Naive B cell (primary cell): Measurements from ENCODE around the gene GCFC2. TPM values are rescaled to one million over a fixed set of nuclear protein-coding genes. Genes with fewer than 3 reads are reported as not detected.

Experiments used
- ATAC-seq, 2 donors: fragments of 150-1000 bp; cut with Tn5 transposase; 2 replicates each; pipeline ENCODE4 v1.10.0; 2021; ENCODE audit warnings: low read depth in 2 of 2, mild to moderate bottlenecking in 2 of 2, moderate library complexity in 2 of 2
- DNase-seq: peaks from one replicate; pipeline ENCODE4 v3.0.0; 2022
- H3K27ac Mint-ChIP-seq, 6 donors: one replicate each; pipeline ENCODE4 v1.8.0; 2020 to 2022; ENCODE audit warnings: mild to moderate bottlenecking in 6 of 6, mixed read lengths in 6 of 6, moderate library complexity in 5 of 6, inconsistent platforms in 2 of 6
- H3K27me3 Mint-ChIP-seq, 3 donors: one replicate each; pipeline ENCODE4 v1.8.0; 2021 to 2022; ENCODE audit warnings: mixed read lengths in 3 of 3, mild to moderate bottlenecking in 1 of 3
- H3K36me3 Mint-ChIP-seq, 2 donors: one replicate each; pipeline ENCODE4 v1.8.0; 2020 to 2022; ENCODE audit warnings: mixed read lengths in 2 of 2, inconsistent platforms in 1 of 2, mild to moderate bottlenecking in 1 of 2
- H3K4me1 Mint-ChIP-seq, 3 donors: one replicate each; pipeline ENCODE4 v1.8.0; 2020 to 2022; ENCODE audit warnings: mixed read lengths in 3 of 3, inconsistent platforms in 1 of 3, mild to moderate bottlenecking in 1 of 3, moderate library complexity in 1 of 3
- H3K4me3 Mint-ChIP-seq, 8 donors: one replicate each; pipeline ENCODE4 v1.8.0; 2020 to 2022; ENCODE audit warnings: mild to moderate bottlenecking in 8 of 8, mixed read lengths in 8 of 8, moderate library complexity in 8 of 8, inconsistent platforms in 2 of 8
- H3K9me3 Mint-ChIP-seq, 7 donors: one replicate each; pipeline ENCODE4 v1.8.0; 2020 to 2022; ENCODE audit warnings: mixed read lengths in 7 of 7, mild to moderate bottlenecking in 5 of 7, inconsistent platforms in 2 of 7, moderate library complexity in 1 of 7
- polyA plus RNA-seq, 6 donors: library from polyadenylated mRNA; unstranded; fragments of 300-500 nt; fragmentation: Illumina TruSeq; gene quantifications; one replicate each; pipeline ENCODE4 v1.2.3, GENCODE V29; 2021; ENCODE audit warnings: low read depth in 6 of 6

Gene GCFC2
- polyA plus RNA-seq, 6 donors from 2014 or later: 24.6 to 37.0 (median 29.9) TPM

DNA sequence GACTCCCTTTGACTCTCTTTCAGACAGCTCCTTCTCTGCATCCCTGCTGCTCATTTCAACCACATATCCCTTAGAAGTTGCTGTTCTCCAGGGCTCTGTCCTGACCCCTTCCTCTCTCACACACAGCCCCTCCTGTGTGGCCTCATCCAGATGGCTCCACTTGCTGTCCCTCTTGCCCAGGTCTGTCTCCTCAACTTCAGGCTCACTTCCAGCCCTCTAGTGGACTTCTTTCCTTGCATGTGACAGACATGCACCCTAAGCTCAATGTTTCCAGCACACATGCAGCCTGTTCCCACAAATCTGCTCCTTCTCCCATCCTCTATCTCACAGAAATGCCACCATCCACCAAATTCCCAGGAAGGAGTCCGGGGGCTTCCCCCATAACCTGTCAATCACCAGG lies 73.1 kb downstream of the GCFC2 start:
- peak overlapping the region in 2 of 6 donors; percentile 27 to 73 for H3K27ac Mint-ChIP-seq
- H3K4me3 Mint-ChIP-seq: no peak overlapping the region
- H3K9me3 Mint-ChIP-seq: peaks cover 0 to under 1% (median 0%) of the 10 kb centered on the region in 7 donors
- H3K27me3 Mint-ChIP-seq: peaks cover 22 to 35% (median 34%) of the 10 kb centered on the region in 3 donors
- DNase-seq: no peak
- H3K4me1 Mint-ChIP-seq: no peaks in the 10 kb centered on the region
- H3K36me3 Mint-ChIP-seq: no peaks in the 10 kb centered on the region
- no peak for ATAC-seq

- peaks cover 0 to 4% of the 10 kb centered on the region in 2 donors for H3K36me3 Mint-ChIP-seq
- H3K27me3 Mint-ChIP-seq: peaks cover 42 to 58% (median 58%) of the 10 kb centered on the region in 3 donors
- peaks cover 0 to 1% (median 0%) of the 10 kb centered on the region in 7 donors for H3K9me3 Mint-ChIP-seq
- H3K4me1 Mint-ChIP-seq: no peaks in the 10 kb centered on the region
- ATAC-seq (no peak), DNase-seq (no peak)
- no peak overlapping the region for H3K27ac Mint-ChIP-seq
- H3K4me3 Mint-ChIP-seq: no peak overlapping the region
These were observed 75.8 kb downstream of the GCFC2 start for GRCh38 chr2:75634945-75635344.

- Mint-ChIP-seq H3K4me3 (no peak overlapping the region), H3K9me3 (peaks cover 0 to 1% (median 0%) of the 10 kb centered on the region in 7 donors), H3K36me3 (peaks cover 0 to 4% of the 10 kb centered on the region in 2 donors), H3K27me3 (peaks cover 43 to 57% (median 55%) of the 10 kb centered on the region in 3 donors), H3K4me1 (no peaks in the 10 kb centered on the region), H3K27ac (no peak overlapping the region)
- DNase-seq (no peak), ATAC-seq (no peak)
These were observed 77.1 kb downstream of the GCFC2 start for GRCh38 chr2:75633620-75634019.

DNA sequence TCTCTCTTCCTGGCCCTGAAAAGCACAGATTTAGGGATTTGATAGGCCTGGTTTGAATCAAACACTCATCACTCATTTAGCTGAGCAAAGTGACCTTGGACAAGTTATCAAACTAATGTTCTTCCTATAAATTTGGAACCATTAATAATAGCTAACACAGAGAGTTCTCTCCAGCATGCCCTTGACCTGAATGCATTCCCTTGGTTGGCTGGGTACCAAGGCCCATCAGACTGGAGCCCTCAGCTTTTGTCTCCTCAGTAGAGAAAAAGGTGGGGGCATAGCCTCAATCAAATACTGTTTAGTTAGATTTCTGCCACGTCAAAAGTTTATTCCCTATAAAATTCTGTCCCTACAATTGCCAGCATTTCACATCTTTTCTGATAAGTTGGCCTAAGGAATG lies 77.9 kb downstream of the GCFC2 start:
- Mint-ChIP-seq H3K36me3 (peaks cover 0 to 4% of the 10 kb centered on the region in 2 donors), H3K27me3 (peaks cover 44 to 51% (median 47%) of the 10 kb centered on the region in 3 donors), H3K4me3 (no peak overlapping the region), H3K27ac (no peak overlapping the region), H3K4me1 (no peaks in the 10 kb centered on the region), H3K9me3 (peaks cover 0 to 1% (median 0%) of the 10 kb centered on the region in 7 donors)
- DNase-seq (no peak), ATAC-seq (no peak)

DNA sequence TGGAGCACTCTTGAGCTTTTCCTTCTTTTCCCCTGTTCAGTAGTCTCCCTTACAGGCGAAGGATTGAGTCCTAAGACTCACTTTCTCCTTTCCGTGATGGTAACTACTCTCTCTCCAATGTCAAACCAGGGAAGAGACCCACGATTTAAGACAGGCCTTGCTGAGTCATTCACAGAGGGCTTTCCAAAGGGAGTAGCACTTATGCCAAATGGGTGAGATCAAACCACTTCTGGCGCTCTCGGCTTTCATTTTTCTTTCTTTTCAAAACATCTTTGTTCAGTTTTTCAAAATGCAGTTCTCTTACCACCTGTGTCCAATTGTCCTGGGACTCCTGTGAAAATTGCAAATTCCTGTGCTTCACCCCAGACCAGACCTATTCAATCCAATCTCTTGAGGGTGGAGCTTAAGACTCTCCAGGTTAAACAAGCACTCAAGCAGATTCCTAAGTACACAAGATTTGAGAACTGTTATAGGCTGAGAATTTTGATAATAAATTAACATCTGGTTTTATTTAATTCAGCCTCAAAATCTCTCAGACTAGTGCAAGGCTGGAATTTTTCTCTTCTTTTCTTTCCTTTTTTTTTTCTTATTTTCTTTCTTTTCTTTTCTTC lies 78.5 kb downstream of the GCFC2 start:
- Mint-ChIP-seq H3K4me1 (no peaks in the 10 kb centered on the region), H3K4me3 (no peak overlapping the region), H3K36me3 (peaks cover 0 to 4% of the 10 kb centered on the region in 2 donors), H3K27ac (no peak overlapping the region), H3K9me3 (peaks cover 0 to 1% (median 0%) of the 10 kb centered on the region in 7 donors), H3K27me3 (peaks cover 38 to 45% (median 41%) of the 10 kb centered on the region in 3 donors)
- ATAC-seq (no peak), DNase-seq (no peak)

DNA sequence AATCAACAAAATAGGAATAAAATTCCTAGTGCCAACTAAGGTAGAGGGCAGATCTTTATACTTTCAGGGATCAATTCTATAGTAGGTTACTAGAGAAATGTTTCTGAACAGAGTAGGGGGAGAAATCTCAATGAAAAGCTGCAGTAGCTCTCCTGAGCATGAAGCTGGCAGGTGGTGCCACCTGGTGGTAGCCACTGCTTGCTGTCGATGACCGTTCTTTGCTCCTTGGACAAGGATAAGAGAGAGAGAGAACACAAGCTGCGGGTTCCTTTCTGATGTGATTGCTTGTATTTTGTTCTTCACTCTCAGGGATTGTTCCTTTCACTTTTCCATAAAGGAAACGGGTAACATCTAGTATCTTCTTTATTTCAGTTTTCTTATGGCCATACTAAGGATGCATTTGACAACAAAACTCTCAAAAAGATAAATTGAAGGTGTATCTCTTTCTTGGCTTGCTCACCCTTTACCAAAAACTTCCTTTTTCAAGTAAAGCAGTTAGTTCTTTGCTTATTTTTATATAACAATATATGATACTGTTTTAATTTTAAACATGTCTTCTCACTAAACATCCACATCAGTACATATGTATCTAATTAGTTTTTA lies 82.7 kb downstream of the GCFC2 start:
- peak; percentile 55 to 74 for ATAC-seq
- peaks cover 0 to 4% of the 10 kb centered on the region in 2 donors for H3K36me3 Mint-ChIP-seq
- no peak overlapping the region for H3K27ac Mint-ChIP-seq

DNA sequence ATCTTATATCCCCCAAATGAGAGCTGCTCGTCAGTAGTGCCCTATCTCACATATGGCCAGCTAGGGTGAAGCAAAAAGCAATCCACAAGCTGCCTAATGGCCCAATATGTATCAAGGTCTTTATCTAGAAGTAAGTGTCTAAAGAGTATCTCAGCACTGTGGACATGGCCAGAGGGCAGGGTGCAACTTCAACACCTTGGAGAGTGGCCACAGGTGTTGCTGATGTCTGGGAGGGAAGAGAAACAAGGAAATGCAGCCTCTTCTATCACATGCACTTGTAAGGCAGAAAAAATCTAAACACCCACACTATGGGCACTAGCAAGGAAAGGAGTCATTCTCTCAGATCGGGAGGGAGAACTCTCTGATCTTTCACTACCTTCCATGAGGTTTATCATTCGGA lies 87.8 kb downstream of the GCFC2 start:
- H3K36me3 Mint-ChIP-seq: no peaks in the 10 kb centered on the region
- no peaks in the 10 kb centered on the region for H3K9me3 Mint-ChIP-seq
- no peaks in the 10 kb centered on the region for H3K4me1 Mint-ChIP-seq
- DNase-seq: no peak
- no peak overlapping the region for H3K4me3 Mint-ChIP-seq
- no peak for ATAC-seq
- H3K27me3 Mint-ChIP-seq: peaks cover 18 to 61% (median 32%) of the 10 kb centered on the region in 3 donors
- H3K27ac Mint-ChIP-seq: no peak overlapping the region

More for the DNA sequence above, 82.7 kb downstream of the GCFC2 start:
- no peak overlapping the region for H3K4me3 Mint-ChIP-seq
- H3K9me3 Mint-ChIP-seq: peaks cover 0 to 1% (median 0%) of the 10 kb centered on the region in 7 donors
- DNase-seq: peak; percentile 35
- H3K27me3 Mint-ChIP-seq: peaks cover 38 to 59% (median 39%) of the 10 kb centered on the region in 3 donors
- no peaks in the 10 kb centered on the region for H3K4me1 Mint-ChIP-seq

DNA sequence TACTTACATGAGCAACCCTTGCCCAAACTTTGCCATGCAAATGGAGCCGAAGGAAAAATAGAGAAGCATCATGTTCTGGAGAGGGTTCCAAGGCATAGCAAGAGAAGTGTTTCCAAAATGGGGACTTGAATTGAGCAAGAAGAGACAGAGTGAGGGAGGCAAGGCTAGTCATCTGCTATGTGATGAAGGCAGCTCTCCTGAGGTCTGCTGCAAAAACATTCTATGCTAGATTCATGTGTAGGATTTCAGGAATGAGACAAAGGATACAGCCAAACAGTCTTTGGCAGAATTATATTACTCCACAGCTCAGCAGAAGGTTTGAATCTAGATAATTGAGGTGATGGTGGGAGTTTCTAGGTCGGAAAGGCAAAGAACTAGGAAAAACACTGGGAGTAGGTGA lies 88.2 kb downstream of the GCFC2 start:
- H3K27ac Mint-ChIP-seq: no peak overlapping the region
- DNase-seq (no peak), ATAC-seq (no peak)
- peaks cover 18 to 65% (median 37%) of the 10 kb centered on the region in 3 donors for H3K27me3 Mint-ChIP-seq
- no peak overlapping the region for H3K4me3 Mint-ChIP-seq
- no peaks in the 10 kb centered on the region for H3K36me3 Mint-ChIP-seq
- peaks cover 0 to under 1% (median 0%) of the 10 kb centered on the region in 7 donors for H3K9me3 Mint-ChIP-seq
- no peaks in the 10 kb centered on the region for H3K4me1 Mint-ChIP-seq

DNA sequence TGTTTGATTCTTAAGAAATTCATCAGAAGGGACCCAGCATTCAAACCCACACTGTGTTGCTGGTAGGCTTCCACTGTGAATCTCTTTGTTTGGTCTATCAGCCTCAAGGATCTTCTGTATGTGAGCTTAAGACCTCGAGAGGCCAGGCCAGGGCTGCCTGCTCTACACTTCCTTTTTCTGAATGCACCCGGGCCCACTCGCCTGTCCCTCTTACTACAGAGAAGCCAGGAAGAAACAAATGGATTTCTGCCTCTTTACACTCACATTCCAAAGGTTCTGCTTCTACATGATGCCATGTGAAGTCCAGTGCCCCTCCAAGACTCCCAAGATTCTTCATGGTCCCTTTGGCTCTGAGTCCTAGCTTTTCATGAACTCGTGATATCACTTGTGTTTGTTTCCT lies 89.5 kb downstream of the GCFC2 start:
- no peak overlapping the region for H3K4me3 Mint-ChIP-seq
- no peaks in the 10 kb centered on the region for H3K4me1 Mint-ChIP-seq

GRCh38 chr2:75619956-75620740 lies 90.6 kb downstream of the GCFC2 start:
- Mint-ChIP-seq H3K4me1 (no peaks in the 10 kb centered on the region), H3K27me3 (peaks cover 12 to 50% (median 39%) of the 10 kb centered on the region in 3 donors)
- no peak for DNase-seq

More for the DNA sequence above, 89.5 kb downstream of the GCFC2 start:
- peaks cover 22 to 55% (median 39%) of the 10 kb centered on the region in 3 donors for H3K27me3 Mint-ChIP-seq
- no peak overlapping the region for H3K27ac Mint-ChIP-seq
- no peaks in the 10 kb centered on the region for H3K36me3 Mint-ChIP-seq
- no peak for ATAC-seq
- H3K9me3 Mint-ChIP-seq: peaks cover 0 to 7% (median 0%) of the 10 kb centered on the region in 7 donors
- DNase-seq: no peak

GRCh38 chr2:75616933-75617332 lies 93.8 kb downstream of the GCFC2 start:
- Mint-ChIP-seq H3K4me3 (no peak overlapping the region), H3K9me3 (peaks cover 0 to 7% (median 0%) of the 10 kb centered on the region in 7 donors), H3K27me3 (peaks cover 24 to 49% (median 40%) of the 10 kb centered on the region in 3 donors), H3K27ac (no peak overlapping the region), H3K36me3 (peaks cover 0 to 2% of the 10 kb centered on the region in 2 donors), H3K4me1 (no peaks in the 10 kb centered on the region)
- DNase-seq (no peak), ATAC-seq (no peak)

More at GRCh38 chr2:75619956-75620740, 90.6 kb downstream of the GCFC2 start:
- H3K36me3 Mint-ChIP-seq: no peaks in the 10 kb centered on the region
- H3K9me3 Mint-ChIP-seq: peaks cover 0 to 7% (median 0%) of the 10 kb centered on the region in 7 donors
- no peak for ATAC-seq
- H3K27ac Mint-ChIP-seq: no peak overlapping the region
- H3K4me3 Mint-ChIP-seq: no peak overlapping the region

- Mint-ChIP-seq H3K27me3 (peaks cover 27 to 51% (median 44%) of the 10 kb centered on the region in 3 donors), H3K9me3 (peaks cover 0 to 7% (median 0%) of the 10 kb centered on the region in 7 donors), H3K4me1 (no peaks in the 10 kb centered on the region), H3K4me3 (no peak overlapping the region), H3K36me3 (peaks cover 0 to 7% of the 10 kb centered on the region in 2 donors), H3K27ac (no peak overlapping the region)
- DNase-seq (no peak), ATAC-seq (no peak)
These were observed 94.3 kb downstream of the GCFC2 start for GRCh38 chr2:75616406-75616805.

GRCh38 chr2:75614162-75614651 lies 96.5 kb downstream of the GCFC2 start:
- H3K9me3 Mint-ChIP-seq: peaks cover 0 to 7% (median 0%) of the 10 kb centered on the region in 7 donors
- H3K27ac Mint-ChIP-seq: no peak overlapping the region
- H3K4me3 Mint-ChIP-seq: no peak overlapping the region
- ATAC-seq (no peak), DNase-seq (no peak)
- peaks cover 0 to 8% of the 10 kb centered on the region in 2 donors for H3K36me3 Mint-ChIP-seq
- H3K27me3 Mint-ChIP-seq: peaks cover 41 to 60% (median 56%) of the 10 kb centered on the region in 3 donors
- H3K4me1 Mint-ChIP-seq: no peaks in the 10 kb centered on the region
